NCI-H226 (cell line): ENCODE measurements around the gene KREMEN1.
"Not testable (repeated sequence)": the region's sequence is repeated elsewhere in the genome, so short reads cannot be mapped to it uniquely, and the experiment has no call there.

Experiments
- DNase-seq: peaks from one replicate; pipeline ENCODE4 v3.0.0-alpha.2; 2015

Gene KREMEN1

DNA sequence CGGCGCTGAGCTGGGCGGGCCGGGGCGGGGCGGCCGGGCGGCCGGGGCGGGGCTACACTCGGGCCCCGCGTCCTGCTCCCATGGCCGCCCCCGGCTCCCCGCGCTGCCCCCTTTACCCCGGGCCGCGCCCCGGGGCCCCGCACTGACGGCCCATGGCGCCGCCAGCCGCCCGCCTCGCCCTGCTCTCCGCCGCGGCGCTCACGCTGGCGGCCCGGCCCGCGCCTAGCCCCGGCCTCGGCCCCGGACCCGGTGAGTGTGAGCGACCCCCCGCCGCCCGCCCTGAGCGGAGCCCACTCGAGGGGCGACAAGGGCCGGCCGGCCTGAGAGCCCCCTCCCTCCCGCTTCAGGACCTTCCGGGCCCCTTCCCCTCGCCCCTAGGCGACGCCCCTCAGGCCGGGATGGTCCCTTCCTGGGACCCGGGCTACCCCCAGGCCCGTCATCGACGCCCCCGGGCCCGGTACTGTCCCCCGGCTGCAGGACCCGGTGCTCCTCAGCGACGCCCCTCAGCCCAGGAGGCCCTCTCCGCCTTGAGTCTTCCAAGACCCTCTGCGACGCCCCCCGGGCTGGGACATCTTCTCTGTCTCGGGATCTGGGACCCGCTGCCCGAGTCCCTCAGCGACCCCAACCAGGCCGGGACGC is at the start of gene KREMEN1:
Gene KREMEN1, plus strand, starts transcription at position 57 of the 639 bp plus-strand sequence. Its CDS starts 96 bp downstream, at position 153.
- DNase-seq = no peak

DNA sequence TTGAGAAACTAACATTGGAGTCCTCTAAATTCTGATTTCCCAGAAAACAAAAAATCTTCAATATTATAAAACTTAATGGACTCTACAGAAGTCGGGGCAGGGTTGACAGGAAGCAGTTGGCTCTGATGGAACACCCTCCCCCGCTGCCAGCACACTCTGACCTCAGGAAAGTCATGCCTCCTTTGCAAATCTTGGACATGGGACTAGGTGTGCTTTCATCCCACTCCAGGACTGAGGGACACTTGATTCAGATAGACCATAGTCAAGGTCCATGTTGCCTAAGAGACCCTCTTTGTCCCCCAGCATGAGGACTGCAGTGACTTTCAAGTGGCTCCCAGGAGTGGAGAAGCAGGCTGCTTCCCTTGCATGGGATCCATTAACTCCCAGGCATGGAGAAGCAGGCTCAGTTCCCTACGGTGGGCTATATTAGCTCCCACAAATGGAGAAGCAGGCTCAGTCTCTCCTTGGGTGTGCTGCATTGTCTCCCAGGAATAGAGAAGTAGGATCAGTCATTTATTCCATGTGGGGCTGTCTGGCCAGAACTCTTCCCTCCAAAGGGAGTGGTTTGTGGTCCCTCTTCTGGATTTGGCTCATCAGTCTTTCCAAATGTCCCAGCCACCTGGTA is 49.6 kb upstream of the KREMEN1 start:
- DNase-seq = no peak

GRCh38 chr22:29026579-29026978 is 46.3 kb upstream of the KREMEN1 start:
- DNase-seq = no peak

DNA sequence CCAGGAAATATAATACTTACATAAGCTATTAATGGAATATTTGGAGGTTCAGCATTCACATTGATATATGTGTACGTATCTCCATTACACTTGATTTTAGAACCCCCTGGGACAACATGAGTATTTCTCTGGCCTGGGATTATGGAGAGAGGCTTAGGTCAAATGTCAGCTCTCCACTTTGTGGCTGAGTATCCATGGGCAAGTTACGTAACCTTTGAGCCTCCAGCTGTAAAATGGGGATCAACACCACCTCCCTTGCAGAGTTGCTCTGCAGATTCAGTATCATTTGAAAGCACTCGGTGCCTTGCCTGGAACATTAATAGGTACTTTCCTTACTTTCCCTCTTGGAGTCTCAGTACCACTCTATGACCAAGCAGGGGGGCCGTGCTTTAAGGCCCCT is 44.4 kb upstream of the KREMEN1 start:
- DNase-seq = no peak

- no peak for DNase-seq
Observed at GRCh38 chr22:29029202-29030000, 43.4 kb upstream of the KREMEN1 start.

DNA sequence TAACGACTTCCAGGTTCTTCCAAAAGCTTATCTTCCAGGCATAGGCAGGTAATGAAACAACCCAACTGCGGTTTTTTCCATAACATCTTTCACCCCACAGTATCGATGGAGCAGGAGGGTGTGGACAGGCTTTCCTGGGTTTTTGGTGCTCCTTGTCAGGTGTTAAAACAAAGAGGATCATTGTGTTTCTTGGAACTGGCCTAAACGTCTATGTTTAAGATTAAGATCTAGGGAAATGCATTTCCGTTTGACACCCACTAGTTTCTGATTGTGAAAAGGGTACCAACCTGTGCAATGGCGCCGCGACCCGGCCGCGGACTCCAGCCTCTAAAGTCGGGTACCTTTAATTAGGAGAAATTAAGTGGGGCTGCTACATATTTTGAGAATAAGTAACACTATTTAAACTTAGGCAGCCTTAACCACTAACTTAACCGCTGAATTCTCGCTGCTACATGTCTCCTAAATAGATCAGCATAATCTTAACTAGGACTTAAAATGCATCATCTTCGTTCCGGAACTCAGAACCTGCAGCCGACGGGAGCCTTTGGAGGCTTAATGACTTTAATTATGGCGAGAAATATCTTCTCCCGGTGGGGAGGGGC is 42.7 kb upstream of the KREMEN1 start:
- DNase-seq = peak; percentile 20

DNA sequence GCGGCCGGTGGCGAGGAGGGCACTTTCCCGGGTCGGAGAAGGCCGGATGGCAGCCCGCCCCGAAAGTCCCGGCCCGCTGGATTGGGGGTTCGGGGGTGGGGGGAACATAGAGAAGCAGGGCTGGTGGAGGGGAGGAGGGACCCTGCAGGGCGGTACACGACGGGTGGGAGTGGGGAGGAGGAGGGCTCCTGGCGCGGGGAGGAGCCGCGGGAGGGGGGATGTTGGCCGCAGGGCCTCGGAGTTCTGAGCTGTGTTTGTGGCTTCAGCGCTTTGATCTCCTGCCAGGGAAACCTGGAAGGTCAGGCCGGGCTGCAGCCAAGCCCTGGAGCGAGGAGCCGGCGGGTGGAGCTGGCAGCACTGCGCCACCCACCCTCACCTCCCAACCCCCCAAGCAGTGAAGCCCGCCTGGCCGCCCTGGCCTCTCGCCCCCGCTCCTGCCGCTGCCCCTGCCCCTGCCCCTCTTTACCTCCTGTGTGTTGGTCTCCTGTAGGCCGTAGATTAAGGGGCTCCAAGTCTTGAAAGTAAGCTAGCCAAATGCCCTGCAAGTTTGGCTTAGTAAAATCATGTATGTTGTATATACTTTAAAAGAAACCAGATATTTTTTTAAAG is 42.1 kb upstream of the KREMEN1 start:
- DNase-seq = peak; percentile 71

- peak; percentile 72 for DNase-seq
Observed at GRCh38 chr22:29031227-29032011, 41.4 kb upstream of the KREMEN1 start.

GRCh38 chr22:29032014-29032475 is 40.8 kb upstream of the KREMEN1 start:
- no peak for DNase-seq

DNA sequence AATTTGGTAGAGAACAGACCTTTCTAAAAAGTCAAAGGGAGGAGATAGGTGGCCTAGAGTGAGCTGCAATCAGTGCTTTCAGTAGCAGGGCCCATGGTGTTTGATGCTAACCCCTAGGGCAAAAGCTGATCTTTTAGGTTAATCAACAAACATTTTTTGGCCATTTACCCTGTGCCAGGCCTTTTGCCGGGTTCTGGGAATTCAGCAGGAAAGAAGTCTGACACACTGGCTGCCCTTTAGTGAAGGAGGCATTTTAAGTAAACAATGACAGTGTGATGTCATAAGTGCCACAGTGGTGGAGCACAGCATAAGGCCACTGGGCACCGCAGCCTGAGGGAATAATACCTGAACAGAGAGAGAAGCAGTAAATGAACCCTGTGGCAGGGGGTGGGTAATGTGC is 40.3 kb upstream of the KREMEN1 start:
- no peak for DNase-seq

GRCh38 chr22:29037340-29037932 is 35.4 kb upstream of the KREMEN1 start:
- no peak for DNase-seq

- DNase-seq = no peak
Observed at GRCh38 chr22:29039148-29039547, 33.7 kb upstream of the KREMEN1 start.

- not testable (repeated sequence) for DNase-seq
Observed at GRCh38 chr22:29039684-29040083, 33.2 kb upstream of the KREMEN1 start.

DNA sequence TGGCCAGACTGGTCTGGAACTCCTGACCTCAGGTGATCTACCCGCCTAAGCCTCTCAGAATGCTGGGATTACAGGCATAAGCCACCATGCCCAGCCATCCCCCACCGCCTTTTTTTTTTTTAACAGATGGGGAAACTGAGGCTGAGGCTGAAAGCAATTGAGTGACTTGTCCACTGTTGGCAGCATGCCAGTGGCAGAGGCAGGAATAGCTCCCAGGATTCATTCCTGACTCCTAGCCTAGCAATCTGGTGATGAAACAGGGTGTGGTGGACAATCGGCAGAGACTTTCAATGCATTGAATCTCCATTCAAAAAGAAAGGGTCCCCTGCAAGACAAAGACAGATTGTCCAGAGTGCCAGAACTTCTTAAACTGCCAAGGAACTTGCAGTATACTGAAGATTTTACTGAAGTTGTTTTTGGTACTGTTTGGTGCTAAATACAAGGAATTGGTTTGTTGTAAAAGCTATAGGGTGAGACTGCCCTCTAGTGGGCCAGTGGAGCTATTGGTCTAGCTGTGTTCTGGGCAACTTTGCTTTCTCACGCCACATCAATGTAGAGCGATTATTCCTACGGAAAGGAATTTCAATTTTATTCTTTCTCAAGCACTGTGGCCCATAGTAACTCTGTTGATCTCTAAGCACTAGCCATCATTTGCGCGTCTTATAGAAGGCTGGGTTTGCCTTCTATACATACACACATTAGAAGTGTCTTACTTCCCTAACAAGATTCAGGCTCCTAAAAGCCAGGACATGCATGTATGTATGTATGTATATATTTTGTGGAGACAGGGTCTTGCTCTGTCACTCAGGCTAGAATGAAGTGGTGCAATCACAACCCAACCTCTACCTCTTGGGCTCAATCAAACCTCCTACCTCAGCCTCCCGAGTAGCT is 32.2 kb upstream of the KREMEN1 start:
- peak; percentile 26 for DNase-seq

DNA sequence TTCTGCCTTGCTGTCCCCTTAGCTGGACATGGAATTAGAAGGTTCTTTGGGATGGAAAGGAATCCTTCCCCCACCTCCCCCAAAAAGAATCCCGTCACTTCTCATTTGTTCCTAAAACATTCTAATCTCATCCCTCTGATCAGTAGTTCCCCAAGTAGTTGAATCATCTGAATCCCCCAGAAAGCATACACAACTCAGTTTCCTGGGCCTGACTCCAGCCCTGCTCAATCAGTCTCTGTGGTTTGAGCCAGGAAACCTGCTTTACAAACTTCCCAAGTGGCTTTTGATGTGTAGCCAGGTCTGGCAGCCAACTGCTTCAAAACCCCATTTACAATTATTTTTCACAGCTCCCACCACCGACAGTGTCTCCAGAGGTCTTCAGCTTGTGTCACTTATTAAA is 31.4 kb upstream of the KREMEN1 start:
- peak; percentile 37 for DNase-seq

DNA sequence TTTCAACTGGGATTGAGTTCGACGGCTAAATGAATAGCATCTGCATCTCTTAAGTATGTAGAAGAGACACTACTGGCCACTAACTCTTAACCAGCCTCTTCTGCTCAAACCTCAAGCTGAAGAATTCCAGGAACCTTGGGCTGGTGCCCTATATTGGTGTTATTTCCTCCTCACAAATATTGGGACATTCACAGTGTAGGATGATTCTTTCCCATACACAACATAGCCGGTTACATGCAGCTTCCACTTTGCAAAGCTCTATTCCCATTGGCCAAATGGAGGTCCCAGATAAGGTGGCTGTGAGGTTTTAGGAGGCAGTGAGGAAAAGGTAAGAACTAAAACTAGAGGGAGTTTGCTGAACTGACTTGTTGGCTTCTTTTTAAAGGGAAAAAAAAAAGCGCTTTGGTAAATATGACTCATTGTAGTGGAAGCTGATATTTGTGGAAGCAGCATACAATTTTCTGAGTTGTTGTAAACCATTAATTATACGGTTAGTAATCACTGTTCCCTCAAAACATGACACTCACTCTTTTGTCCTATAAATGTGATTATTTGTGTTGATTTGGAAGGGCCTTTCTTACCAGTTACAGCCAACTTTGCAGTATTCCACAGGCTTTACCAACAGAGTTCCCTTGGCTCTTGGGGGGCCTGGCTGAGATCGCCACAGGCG is 28.8 kb upstream of the KREMEN1 start:
- no peak for DNase-seq

- DNase-seq = peak; percentile 40
Observed at GRCh38 chr22:29044657-29045176, 28.1 kb upstream of the KREMEN1 start.

DNA sequence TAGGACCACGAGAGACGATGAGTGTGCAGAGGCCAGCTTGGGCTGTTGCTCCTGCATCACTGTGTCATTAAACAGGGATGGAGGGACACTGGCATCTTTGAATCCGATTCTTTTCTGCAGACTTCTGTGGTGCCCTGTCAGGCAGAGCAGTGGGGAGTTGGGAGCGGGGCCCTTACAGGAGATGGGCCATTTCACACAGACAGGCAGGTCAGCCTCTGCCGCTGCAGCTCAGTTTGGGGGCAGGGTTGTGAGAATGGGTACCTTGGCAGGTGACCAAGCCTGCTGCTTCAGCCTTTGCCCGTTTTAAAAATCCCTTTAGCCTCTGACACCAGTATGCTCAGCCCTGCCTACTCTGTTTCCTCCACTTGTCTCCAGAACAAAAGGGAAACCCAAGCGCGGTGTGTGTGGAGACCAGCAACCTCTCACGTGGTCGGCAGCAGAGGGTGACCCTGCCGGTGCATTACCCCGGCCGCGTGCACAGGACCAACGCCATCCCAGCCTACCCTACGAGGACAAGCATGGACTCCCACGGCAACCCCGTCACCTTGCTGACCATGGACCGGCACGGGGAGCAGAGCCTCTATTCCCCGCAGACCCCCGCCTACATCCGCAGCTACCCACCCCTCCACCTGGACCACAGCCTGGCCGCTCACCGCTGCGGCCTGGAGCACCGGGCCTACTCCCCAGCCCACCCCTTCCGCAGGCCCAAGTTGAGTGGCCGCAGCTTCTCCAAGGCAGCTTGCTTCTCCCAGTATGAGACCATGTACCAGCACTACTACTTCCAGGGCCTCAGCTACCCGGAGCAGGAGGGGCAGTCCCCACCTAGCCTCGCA is 23.8 kb upstream of the KREMEN1 start:
- no peak for DNase-seq
